Uterus (tissue), 4 donors: ENCODE measurements around the gene CST11. TPM values are rescaled to one million over a fixed set of nuclear protein-coding genes. Genes with fewer than 3 reads are reported as not detected.

ENCODE experiments used
- DNase-seq, 2 donors: peaks; one replicate each; pipeline ENCODE4 v3.0.0-alpha.2; 2019 to 2020
- H3K27ac ChIP-seq, 2 donors: fragments of 200-600 bp; sonication (generic); 1 replicate in 1 of 2; 2 replicates in 1 of 2; pipeline ENCODE4 v1.5.1; 2016 to 2018
- H3K27me3 ChIP-seq, 2 donors: fragments of 200-600 bp; sonication (generic); one replicate each; pipeline ENCODE4 v1.5.1; 2018 to 2019; ENCODE audit warnings: control low read depth in 1 of 2
- H3K36me3 ChIP-seq, 2 donors: fragments of 200-600 bp; sonication (generic); one replicate each; pipeline ENCODE4 v1.5.1; 2019; ENCODE audit warnings: control low read depth in 1 of 2
- H3K4me1 ChIP-seq, 2 donors: fragments of 200-600 bp; sonication (generic); one replicate each; pipeline ENCODE4 v1.5.1; 2018 to 2019; ENCODE audit warnings: control low read depth in 1 of 2
- H3K4me3 ChIP-seq, 2 donors: fragments of 200-600 bp; sonication (generic); 1 replicate in 1 of 2; 2 replicates in 1 of 2; pipeline ENCODE4 v1.5.1; 2018 to 2019; ENCODE audit warnings: mild to moderate bottlenecking in 1 of 2
- H3K9me3 ChIP-seq, 2 donors: fragments of 200-600 bp; sonication (generic); one replicate each; pipeline ENCODE4 v1.5.1; 2019; ENCODE audit warnings: control low read depth in 1 of 2
- CTCF ChIP-seq, 4 experiments: fragments of 200-600 bp in 2 of 4; fragments of 450-650 bp in 2 of 4; sonication (generic) in 2 of 4; IDR thresholded peaks; one replicate each; pipeline ENCODE4 v1.5.1; 2016 to 2019; ENCODE audit warnings: antibody characterized with exemption in 4 of 4, mild to moderate bottlenecking in 2 of 4, moderate library complexity in 1 of 4
- POLR2A ChIP-seq, 2 donors: fragments of 450-650 bp; IDR thresholded peaks; one replicate each; pipeline ENCODE4 v1.6.1; 2016; ENCODE audit warnings: antibody characterized with exemption in 2 of 2, mild to moderate bottlenecking in 1 of 2, moderate library complexity in 1 of 2
- intact Hi-C: fragments of 100-400 bp; cut with DNase I; formaldehyde crosslinking; loops from one replicate; pipeline ENCODE4 v1.15.1; 2023; ENCODE audit warnings: low total_unique reads
- total RNA-seq, 4 donors: library from RNA; depleted of rRNA in 3 of 4; stranded (reverse); fragments of >200 nt in 3 of 4; gene quantifications; one replicate each; pipeline versions ENCODE4 v1.1.0 to v1.2.4, GENCODE V29; 2014 to 2023
- donor health status: DM: yes; HTN: yes; CAD: no.

Gene CST11
- total RNA-seq, 4 donors from 2014 or later = not detected

- Histone ChIP-seq H3K4me1 (peaks cover 0 to 7% of the 10 kb centered on the region in 2 donors), H3K9me3 (no peaks in the 10 kb centered on the region), H3K27me3 (no peaks in the 10 kb centered on the region), H3K4me3 (no peak overlapping the region), H3K27ac (no peak overlapping the region), H3K36me3 (no peaks in the 10 kb centered on the region)
- intact Hi-C loops = no loop called here
- DNase-seq = no peak
- TF ChIP-seq POLR2A (IDR thresholded peaks at IDR 0.05) (no peak), CTCF (IDR thresholded peaks at IDR 0.05) (no peak)
Measured at GRCh38 chr20:23415959-23416583, 36.6 kb downstream of the CST11 start.

GRCh38 chr20:23415555-23415954, 37.1 kb downstream of the CST11 start:
- H3K4me1 ChIP-seq = peaks cover 0 to 7% of the 10 kb centered on the region in 2 donors
- no peak for DNase-seq
- intact Hi-C loops = no loop called here

GRCh38 chr20:23414526-23415188, 38.0 kb downstream of the CST11 start:
- H3K4me1 ChIP-seq = peaks cover 0 to 7% of the 10 kb centered on the region in 2 donors
- no peaks in the 10 kb centered on the region for H3K9me3 ChIP-seq
- TF ChIP-seq POLR2A (IDR thresholded peaks at IDR 0.05) (no peak), CTCF (IDR thresholded peaks at IDR 0.05) (no peak)
- no peak overlapping the region for H3K27ac ChIP-seq
- intact Hi-C loops = no loop called here
- H3K4me3 ChIP-seq = no peak overlapping the region
- DNase-seq = no peak
- H3K27me3 ChIP-seq = no peaks in the 10 kb centered on the region
- no peaks in the 10 kb centered on the region for H3K36me3 ChIP-seq

More at GRCh38 chr20:23415555-23415954, 37.1 kb downstream of the CST11 start:
- H3K36me3 ChIP-seq = no peaks in the 10 kb centered on the region
- no peak overlapping the region for H3K4me3 ChIP-seq
- H3K27me3 ChIP-seq = no peaks in the 10 kb centered on the region
- TF ChIP-seq CTCF (IDR thresholded peaks at IDR 0.05) (no peak), POLR2A (IDR thresholded peaks at IDR 0.05) (no peak)
- no peaks in the 10 kb centered on the region for H3K9me3 ChIP-seq
- H3K27ac ChIP-seq = no peak overlapping the region

GRCh38 chr20:23413862-23414422, 38.7 kb downstream of the CST11 start:
- no peaks in the 10 kb centered on the region for H3K36me3 ChIP-seq
- intact Hi-C loops = no loop called here
- H3K27ac ChIP-seq = no peak overlapping the region
- H3K4me1 ChIP-seq = peaks cover 0 to 4% of the 10 kb centered on the region in 2 donors
- no peak for TF ChIP-seq POLR2A (IDR thresholded peaks at IDR 0.05)
- TF ChIP-seq CTCF (IDR thresholded peaks at IDR 0.05) = no peak
- H3K4me3 ChIP-seq = no peak overlapping the region
- no peaks in the 10 kb centered on the region for H3K27me3 ChIP-seq
- DNase-seq = no peak
- H3K9me3 ChIP-seq = no peaks in the 10 kb centered on the region

- Histone ChIP-seq H3K4me1 (no peaks in the 10 kb centered on the region), H3K27ac (no peak overlapping the region), H3K4me3 (no peak overlapping the region), H3K27me3 (no peaks in the 10 kb centered on the region), H3K36me3 (no peaks in the 10 kb centered on the region), H3K9me3 (no peaks in the 10 kb centered on the region)
- intact Hi-C loops = no loop called here
- no peak for TF ChIP-seq POLR2A (IDR thresholded peaks at IDR 0.05)
- DNase-seq = no peak
Measured at GRCh38 chr20:23412026-23412425, 40.6 kb downstream of the CST11 start.
